Measurements from ENCODE around the gene MYO16.

Gene MYO16

DNA sequence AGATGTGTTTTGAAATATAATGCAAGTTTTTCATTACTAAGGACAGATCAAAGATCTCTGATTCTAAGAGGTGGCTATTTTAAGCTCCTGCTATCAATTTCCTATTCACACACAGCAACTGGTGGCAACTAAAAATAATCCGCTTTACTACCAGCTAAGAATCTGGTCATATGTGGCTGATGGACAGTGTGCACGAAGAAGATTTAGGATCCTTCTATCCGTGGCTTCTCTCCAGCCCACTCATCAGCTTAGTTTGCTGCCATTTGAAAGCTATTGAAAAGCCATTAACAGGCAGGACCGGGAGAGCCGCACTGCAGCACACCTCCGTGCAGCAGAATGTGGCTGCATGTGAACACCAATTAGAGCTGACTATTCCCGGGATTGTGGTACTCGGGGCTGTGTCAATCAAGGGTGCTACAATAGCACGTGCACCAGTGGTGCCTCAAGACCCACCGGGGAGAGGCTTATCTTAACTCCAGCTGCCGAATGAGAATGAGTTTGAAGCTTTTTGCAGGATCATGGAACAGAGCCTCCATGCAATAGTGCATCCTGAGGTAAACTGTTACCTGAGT lies at the start of gene MYO16:
Gene MYO16 (plus strand): TSS at position 431 of the 572 bp plus-strand sequence. CDS start 234 bp downstream, outside the sequence.
- no peak for DNase-seq (ENCODE audit: low read depth)

DNA sequence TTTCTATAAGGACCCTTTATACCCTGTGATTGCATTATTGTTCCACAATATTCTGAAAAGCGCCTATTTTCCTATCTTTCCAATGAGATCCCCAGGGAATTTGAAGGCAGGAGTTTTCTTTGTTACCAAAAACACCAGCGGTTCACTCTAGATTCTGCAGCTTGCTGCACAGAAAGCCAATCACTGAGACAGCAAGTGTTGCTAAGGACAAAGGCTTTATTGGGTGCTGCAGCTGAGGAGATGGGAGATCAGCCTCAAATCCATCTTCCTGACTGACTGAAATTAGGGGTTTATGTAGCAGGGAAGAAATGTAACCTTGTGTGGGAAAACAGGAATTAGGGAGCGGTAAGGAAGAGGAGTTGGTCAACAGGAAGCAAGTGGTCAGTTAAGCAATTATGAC lies 42.6 kb upstream of the MYO16 start:
- no peak for DNase-seq (ENCODE audit: low read depth)

DNA sequence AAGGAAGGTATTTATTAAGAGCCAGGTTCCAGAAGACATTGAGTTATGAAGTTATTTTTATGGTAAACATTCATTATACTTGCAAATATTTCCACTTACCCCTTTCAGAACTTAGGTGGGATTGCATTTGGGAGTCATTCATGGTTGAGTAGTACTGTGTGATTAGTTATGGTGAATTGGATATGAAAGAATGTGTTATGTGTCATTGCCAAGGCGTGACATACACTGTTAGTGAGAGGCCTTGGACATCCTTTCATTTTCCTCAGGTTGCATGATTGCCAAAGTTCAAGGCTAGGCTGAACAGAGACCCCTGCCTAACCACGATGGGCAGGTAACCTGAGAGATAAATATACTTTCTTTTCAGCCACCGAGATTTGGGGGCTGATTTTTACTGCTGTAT lies 40.9 kb upstream of the MYO16 start:
- DNase-seq (ENCODE audit: low read depth): no peak

DNA sequence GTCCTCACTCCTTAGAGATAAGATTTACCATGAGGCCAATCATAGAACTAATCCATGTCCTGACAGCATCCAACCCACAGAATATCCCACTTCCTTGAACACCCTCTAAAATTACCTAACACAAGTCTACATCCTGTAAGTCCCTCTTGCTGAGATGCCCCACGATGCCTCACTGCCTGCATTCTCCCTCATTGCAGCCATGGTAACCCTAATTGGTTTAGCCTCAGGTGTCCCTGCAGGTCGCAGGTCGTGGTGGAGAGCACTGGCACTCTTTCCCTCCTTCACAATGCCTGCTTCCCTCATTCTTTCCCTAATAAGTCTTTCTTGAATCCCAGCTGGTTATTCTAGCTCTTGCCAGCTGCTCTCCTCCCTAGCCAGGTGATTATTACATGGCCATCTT lies 35.3 kb upstream of the MYO16 start:
- DNase-seq (ENCODE audit: low read depth): no peak

DNA sequence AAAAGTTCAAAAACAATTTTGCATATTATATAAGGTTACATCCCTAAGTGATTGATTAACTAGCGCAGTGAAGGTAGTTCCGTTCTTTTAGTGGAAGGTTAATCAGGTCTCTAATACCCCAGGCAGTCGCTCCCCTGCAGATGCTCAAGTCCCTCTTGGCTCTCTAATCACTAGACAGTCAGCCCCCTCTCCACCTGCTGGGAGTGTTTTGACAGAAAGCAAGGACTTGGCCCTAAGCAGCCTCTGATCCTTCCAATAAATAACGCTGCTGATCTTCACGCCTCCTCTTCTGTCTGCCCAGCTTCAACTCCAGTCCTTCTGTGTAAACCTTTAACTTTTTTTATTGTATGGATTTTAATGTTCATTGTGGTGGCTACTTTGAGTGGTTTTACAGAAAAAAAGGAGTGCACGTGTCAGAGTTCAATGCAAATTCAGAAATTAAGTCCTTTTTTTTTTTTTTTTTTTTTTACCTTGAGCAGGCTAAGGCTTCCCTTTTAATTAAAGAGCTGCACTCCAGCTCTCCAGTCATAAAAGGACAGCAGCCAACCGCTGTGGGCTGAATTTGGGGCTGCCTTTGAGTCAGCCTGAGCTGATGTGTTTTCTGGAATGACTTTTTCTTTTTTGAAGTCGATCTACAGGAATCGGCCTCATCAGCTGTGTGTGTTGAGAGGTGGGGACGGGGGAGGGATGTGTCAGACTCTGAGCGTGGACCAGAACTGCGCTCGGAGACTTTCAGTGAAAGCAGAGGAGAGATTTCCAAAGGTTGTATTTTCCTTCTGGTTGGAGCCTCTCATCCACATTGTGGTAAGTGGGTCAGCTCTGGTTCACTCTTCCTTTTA lies 33.8 kb upstream of the MYO16 start:
- peak; percentile 1 for DNase-seq (ENCODE audit: low read depth)

DNA sequence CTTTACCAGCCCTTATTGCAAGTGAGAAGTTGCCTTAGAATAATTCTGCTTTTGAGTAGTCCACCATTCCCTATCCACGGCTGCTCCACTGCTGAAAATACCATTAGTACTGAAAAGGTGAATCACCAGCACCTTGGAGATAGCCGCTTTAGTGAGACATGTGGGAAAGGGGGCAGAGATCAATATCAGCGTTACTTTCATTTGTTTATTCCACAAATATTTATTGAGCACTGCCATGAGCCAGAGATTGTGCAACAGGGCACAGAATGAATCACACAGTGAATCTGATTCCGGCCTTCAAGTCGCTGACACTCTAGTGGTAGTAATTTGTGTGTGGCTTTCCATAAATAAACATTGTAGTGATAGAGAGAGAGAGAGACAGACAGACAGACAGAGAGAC lies 31.5 kb upstream of the MYO16 start:
- no peak for DNase-seq (ENCODE audit: low read depth)

DNA sequence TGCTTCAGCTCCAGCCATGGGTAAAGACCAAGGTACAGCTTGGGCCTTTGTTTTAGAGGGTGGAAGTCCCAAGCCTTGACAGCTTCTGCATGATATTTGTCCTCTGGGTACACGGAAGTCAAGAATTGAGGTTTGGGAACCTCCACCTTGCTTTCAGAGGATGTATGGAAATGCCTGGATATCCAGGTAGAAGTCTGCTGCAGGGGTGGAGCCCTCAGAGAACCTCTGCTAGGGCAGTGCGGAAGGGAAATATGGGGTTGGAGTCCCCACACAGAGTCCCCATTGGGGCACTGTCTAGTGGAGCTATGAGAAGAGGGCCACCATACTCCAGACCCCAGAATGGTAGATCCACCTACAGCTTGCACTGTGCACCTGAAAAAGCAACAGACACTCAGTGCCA lies 23.0 kb upstream of the MYO16 start:
- no peak for DNase-seq (ENCODE audit: low read depth)

DNA sequence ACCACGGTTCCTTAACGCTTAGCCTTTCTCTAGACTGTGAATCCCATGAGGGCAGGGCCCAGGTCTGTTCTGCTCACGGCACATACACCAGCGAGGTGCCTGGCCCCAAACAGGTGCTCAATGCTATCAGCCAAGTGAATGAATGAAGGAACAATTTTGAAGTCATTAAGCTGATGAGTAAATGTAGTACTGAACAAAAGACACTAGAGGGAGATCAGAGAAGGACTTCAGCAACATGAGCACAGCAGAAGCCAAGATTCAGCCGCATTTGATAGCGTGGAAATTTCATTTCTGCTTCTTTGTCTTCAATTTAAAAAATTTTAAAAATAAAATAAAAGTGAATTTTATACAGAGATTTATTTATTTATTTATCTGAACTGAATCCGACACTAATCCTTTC lies 20.1 kb upstream of the MYO16 start:
- DNase-seq (ENCODE audit: low read depth): no peak

DNA sequence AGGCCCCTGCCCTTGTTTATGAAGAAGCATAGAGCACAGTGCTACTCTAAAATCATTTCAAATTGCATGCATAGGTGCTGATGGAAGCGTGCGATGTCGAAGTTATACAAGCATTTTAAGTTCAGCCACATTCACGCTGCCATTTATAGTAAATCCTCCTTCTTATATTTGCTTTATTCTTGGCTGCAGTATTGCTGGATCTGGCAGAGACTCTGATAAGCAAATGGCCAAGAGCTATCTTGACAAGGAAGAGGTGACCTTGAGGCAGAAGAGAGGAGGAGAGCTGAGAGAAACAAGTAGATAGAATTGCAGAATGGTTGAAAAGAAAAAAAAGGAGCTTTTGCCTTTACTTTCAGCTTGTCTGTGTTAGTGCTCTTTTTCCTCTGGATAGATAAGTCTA lies 18.9 kb upstream of the MYO16 start:
- DNase-seq (ENCODE audit: low read depth): no peak

DNA sequence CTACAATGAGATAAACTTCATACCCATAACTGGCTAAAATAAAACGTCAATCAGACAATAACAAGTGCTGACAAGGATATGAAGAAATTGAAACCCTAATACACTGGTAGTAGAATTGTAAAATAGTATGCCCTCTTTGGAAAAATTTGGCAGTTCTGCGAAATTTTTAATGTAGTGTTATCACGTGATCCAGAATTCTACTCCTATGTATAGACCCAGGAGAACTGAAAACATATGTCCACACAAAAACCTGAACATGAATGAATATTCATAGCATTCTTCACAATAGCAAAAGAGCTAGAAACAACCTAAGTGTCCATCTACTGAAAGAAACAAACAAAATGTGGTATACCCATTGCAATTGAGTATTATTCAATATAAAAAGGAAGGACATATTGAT lies 14.2 kb upstream of the MYO16 start:
- DNase-seq (ENCODE audit: low read depth): no peak

DNA sequence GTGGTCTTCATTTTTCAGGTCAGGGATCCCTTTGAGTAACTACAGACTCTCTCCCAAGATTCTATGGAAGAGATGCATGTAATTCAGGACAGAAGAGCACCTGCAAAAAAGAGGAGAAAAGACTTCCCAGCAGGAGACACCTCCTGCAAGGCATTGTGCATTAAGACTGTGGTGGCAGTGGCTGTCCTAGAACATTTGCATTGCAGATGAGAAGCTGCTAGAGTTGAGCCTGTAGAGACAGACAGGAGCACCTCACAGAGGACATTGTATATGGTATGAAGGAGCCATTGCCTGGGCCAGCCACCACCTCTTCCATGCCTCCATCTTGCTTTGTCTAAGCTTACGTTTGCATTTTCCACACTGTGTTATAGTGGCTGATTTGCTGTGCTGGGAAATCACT lies 11.2 kb upstream of the MYO16 start:
- no peak for DNase-seq (ENCODE audit: low read depth)

DNA sequence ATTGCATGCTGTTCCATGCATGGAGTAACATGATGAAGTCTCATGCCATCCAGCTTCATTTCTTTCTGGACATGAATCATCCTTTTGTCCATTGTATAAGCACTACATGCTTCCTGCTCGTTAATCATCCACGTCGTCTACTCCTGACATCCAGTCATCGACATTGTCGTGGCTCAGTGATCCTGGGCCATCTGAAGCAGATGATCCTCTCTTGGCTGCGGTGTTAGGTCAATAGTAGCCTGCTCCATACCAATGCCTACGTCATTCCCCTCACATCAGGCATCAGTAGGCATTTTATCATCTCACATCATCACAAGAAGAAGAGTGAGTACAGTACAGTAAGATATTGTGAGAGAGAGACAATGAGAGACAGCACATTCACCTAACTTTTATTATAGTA lies 7.9 kb upstream of the MYO16 start:
- DNase-seq (ENCODE audit: low read depth): no peak

DNA sequence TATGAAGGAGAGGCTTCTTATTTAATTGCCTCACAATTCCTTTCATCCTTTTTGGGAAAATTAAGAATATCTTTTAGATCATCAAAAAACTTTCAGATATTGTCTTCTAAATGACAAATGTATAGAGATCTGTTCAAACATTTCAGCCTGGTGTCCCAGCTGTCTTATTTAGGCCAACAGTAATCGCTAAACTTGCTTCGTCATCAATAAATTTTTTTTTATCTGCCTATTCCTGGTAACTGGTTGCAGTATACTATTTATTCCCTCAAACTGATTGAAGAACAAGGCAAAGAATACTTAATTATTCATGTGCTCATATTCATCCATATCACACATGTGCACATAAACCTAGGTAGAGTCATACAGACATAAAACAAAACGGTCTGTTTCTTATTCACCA lies 5.3 kb upstream of the MYO16 start:
- no peak for DNase-seq (ENCODE audit: low read depth)

DNA sequence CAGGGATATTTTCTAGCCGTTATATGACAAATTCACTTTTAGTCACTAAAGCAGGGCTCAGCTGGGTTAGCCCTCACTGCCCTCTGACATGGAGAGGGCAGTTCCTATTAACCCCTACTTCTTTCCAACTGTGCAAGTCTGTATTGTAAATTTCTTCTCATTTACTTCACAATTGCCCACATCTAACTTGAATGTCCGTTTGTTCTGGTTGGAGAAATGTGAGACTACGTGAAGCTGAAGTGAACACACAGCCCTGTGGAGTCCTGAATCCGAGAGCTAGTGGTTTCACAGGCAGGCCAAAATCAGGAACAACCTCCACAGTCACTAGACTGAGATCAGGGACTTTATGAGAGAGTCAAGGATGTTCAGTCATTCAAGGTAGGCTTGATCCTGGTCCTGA lies 4.4 kb upstream of the MYO16 start:
- DNase-seq (ENCODE audit: low read depth): no peak

DNA sequence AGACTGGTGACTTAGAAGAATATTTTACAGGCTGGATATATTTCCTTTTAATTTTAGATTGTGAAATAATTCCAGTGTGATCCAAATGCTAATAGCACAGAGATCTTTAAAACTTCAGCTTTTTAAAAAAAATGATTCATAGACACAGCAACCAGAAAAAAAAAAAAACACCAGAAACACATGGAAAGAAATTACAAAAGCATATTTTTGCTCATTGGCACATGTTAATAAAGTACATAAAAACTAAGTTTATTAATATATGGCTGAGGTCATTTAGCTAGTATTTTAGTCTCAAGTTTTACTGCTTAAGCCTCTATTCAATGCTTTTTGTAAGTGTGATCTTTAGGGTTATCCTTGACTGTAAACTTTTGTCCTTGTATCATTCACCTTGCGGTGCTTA lies 577 bp downstream of the MYO16 start:
- DNase-seq (ENCODE audit: low read depth): no peak

DNA sequence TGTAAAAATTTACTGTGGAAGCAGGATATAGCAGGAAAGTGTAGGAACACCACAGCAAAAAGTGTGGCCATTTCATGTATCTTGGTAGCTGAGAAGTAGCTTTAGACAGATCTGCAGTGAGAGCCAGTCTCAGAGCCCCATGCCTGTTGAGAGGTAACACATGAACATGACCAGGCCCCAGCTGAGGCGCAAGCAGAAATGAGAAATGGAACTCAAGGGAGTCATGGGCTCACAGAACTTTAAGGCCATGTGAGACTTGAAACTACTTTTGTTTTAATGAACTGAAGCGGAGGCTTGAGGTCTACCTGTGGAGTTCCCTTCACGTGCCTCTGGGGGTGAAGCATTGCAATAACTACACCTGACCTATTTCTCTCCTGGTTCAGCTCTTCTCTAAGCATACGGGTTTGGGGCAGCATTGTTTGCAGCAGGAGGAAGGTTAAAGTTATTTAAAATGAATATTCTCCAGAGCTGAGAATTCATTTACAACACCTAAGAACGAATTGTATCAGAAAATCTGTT lies 3.3 kb downstream of the MYO16 start:
- no peak for DNase-seq (ENCODE audit: low read depth)

DNA sequence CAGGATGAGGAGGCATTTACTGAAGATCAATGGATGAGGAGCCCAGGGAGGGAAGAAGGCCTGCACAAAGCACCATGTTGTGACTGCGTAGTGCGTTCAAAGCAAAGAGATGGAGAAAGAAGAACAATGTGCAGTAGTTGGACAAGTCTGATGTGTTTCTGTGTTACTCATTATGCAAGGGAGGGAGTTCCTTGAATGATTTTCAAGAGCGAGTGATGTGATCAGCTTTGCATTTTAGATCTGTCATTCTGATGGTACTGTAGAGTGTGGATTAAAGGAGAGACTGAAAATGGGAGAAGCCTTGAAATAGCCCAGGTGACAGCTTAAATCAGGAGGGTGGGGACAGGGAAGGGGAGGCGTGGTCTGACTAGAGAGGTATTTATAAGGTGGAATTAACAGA lies 9.5 kb downstream of the MYO16 start:
- DNase-seq (ENCODE audit: low read depth): no peak

DNA sequence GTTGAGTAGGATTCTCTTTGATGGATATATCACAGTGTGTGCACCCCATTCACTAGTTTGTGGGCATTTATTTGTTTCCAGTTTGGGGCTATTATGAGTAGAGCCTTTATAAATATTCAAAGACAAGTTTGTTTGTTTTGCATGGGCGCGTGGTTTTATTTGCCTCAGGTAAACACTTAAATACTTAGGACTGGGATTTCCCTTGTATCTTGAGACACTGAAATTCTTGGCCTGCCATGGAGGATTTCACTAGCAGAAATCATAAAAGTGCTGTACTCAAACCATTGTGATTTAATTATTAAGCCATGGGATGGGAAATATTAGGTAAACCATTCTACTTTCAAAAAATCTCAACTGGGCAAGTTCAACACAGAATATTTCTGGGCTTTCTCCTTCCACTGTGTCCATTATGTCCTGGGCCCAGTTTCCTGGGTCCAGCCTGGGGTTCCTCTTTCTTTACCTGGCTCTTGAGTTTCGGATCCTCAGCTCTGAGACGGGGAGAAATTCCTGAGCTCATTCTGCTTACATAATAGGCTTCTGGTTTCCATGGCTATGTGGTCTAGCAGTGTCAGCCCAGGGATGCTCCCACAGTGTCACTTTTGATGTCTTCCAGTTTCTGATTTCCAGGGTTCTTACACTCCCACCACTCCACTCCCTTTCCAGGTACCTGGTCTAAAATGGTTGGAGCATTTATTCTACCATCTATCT lies 14.4 kb downstream of the MYO16 start:
- no peak for DNase-seq (ENCODE audit: low read depth)

DNA sequence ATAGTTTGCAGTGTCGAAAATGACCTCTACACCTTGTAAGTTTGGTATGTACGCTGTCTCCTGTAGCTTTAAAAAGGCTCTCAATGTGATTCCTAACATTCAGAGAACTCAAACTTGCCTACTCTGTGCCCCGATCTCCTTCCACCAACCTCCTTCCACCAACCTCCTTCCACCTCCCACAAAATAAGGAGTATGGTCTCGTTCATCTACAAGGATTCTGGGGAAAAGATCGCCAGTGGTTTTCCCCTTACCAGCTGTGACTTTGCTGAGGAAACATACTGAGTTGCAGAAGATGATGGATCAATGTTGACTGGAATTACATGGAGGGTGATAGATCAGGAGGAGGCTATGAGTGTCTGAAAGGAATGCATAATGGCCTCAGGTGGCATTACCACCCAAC lies 16.0 kb downstream of the MYO16 start:
- no peak for DNase-seq (ENCODE audit: low read depth)

DNA sequence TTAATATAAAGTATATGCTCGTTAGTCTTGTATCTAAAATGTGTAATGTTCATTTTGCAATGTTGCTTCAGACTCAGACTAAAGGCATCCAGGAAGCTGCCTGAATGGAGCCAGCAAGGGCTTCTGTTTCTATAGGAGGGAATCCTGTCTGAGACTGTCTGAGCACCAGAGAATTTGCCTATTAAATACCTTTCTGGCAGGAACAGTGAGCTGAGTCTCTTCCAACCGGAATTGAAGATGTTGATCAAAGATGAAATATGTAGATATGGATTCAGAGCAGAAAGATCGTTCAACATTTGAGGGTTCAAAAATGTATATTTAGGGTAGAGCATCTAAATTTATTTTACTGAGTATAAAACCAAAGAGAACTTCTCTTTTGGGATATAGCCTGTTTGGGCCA lies 20.9 kb downstream of the MYO16 start:
- DNase-seq (ENCODE audit: low read depth): no peak

DNA sequence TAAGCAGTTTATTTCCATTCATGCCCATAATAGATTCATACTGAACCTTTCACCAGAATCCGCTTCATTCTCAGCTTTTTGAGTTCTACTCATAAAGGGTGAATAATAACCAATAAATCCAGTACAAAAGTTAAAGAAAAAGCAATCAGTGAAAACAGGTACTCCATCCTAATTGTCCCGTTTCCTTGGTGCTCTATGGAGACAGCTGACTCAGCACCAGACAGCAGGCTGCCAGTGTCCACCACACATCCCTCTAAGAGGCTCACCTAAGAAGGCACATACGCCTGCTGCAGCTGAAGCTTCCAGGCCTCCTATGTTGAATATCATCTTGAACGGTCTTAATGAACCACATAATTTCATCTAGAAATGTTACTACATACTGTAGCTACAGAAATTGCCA lies 27.3 kb downstream of the MYO16 start:
- no peak for DNase-seq (ENCODE audit: low read depth)

DNA sequence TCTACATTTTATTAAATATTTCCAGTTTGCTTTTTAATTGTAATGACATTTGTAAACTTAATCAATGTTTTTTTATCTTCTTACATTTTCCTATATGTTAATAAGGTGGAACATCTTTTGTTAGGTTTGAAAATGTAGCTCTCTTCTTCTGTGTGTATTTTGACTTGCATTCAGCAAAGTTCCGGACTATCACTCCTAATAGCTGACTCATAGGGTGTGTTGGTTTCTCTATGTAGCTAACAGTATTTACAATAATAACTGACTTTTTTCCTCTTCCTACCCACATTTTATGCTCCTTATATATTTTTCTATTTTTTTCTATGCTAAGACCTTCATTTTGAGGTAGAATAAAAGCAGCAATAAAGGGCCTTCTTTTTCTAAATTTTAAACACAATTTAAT lies 28.1 kb downstream of the MYO16 start:
- no peak for DNase-seq (ENCODE audit: low read depth)

DNA sequence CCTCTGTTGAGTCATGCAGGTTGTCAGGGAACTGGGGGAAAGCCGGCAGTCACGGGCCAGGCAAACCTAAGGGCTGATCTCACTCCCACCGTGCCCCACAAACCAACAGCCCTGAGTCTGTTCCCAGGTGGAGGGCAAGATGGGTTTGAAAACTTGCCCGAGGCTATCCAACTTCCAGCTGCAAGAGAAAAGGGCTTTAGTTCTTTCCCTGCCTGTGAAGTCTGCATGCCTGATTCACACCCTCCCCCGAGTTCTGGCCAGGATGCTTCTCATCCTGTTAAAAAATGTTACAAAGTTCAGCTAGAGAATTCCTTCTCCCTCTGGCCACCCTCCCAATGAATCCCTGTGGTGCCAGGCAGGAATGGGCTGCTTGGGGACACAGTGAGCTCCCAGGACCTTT lies 33.1 kb downstream of the MYO16 start:
- no peak for DNase-seq (ENCODE audit: low read depth)
